ENCODE measurements around the gene NDFIP2. TPM values are rescaled to one million over a fixed set of nuclear protein-coding genes. Genes with fewer than 3 reads are reported as not detected.

NDFIP2 gene
- total RNA-seq, 1 experiment from 2014 or later: 49.6 TPM

DNA sequence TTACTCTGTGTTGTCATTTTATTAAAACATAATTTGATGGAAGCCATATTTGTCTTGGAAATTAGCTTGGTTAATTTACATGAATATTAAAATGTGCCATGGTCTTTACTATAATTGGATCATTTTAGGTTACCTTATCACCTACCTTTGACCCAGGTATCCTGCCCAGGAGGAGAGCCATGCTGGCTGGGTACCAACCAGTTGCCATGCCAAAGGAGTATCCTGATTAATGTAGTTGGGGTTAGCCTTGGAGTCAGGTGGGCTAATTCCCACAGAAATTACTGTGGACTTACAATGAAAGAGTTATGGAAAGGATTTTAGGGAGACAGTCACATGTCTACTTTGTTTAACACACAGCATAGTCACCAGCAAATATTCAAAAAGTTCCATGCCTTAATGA is 32.0 kb downstream of the NDFIP2 start (continued):
- no peak for TF ChIP-seq REST (IDR thresholded peaks at IDR 0.05; ENCODE audit: low read depth)
- no peak for TF ChIP-seq ZFX (IDR thresholded peaks at IDR 0.05)
- no peak for TF ChIP-seq EZH2 (IDR thresholded peaks at IDR 0.05)
- TF ChIP-seq EGR1 (IDR thresholded peaks at IDR 0.05; ENCODE audit: low read depth): no peak

DNA sequence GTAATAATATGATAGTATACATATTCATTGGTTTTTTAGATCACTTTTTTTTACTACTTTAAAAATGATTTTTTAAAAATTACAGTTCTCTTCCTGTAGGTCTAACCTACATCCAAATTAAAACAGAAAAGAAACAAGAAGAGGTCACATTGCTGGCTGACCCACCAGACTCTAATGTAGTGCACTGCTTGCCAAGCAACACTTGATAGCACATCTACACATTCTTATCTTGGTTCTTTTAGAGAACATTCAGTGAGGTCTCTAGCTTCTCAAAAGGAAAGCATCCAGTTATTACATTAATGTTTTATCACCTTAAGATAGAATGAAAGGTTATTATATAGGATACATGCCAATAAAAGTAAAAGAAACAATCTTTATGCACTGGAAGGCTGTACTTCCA is 35.6 kb downstream of the NDFIP2 start:
- intact Hi-C loops (cut with micrococcal nuclease): no loop called here
- Histone ChIP-seq H3K79me2 (ENCODE audit: insufficient read depth, low read length) (peaks cover 75% of the 10 kb centered on the region), H3K9me3 (ENCODE audit: control insufficient read depth in 1 of 2, insufficient read depth in 1 of 2, low read depth in 1 of 2, low read length in 2 of 2) (no peaks in the 10 kb centered on the region), H3K4me1 (ENCODE audit: control insufficient read depth in 1 of 2, insufficient read depth in 2 of 2, low read length in 2 of 2) (no peaks in the 10 kb centered on the region), H2AFZ (ENCODE audit: low read depth, low read length, poor library complexity, severe bottlenecking) (no peak overlapping the region), H3K9ac (ENCODE audit: low read length) (no peak overlapping the region), H3K27me3 (ENCODE audit: insufficient read depth, low read length) (no peaks in the 10 kb centered on the region), H3K9me2 (ENCODE audit: insufficient read depth) (no peaks in the 10 kb centered on the region), H3K27ac (ENCODE audit: low read depth, low read length) (no peak overlapping the region), H3K36me3 (ENCODE audit: control insufficient read depth in 1 of 2, insufficient read depth in 2 of 2, low read length in 2 of 2) (no peaks in the 10 kb centered on the region), H3K4me3 (replicated peaks in 1 of 2; ENCODE audit: low read depth in 1 of 2, low read length in 2 of 2) (no peak overlapping the region), H3K4me2 (ENCODE audit: low read length) (no peak overlapping the region), H4K20me1 (ENCODE audit: insufficient read depth) (peaks cover 19% of the 10 kb centered on the region; the same call in 1 of the 2 replicates)
- BruUV-seq (replicated peaks): no TSS peak
- POLR2A ChIA-PET: interaction anchor here (1.1 kb wide), 1 partner anchor 36 kb away, joined by 3 read pairs; the partner anchor contains the start of gene NDFIP2
- RAD21 ChIA-PET (ENCODE audit: low non-redundant PET in 1 of 2, low total read pairs in 2 of 2, uncharacterized antibody in 2 of 2, unreplicated experiment in 2 of 2): no interaction called here
- DNase-seq (ENCODE audit: low read depth, low spot score) (no peak), ATAC-seq (no peak)
- TF ChIP-seq EZH2phosphoT487 (IDR thresholded peaks at IDR 0.05; ENCODE audit: borderline replicate concordance): no peak
- TF ChIP-seq YY1 (IDR thresholded peaks at IDR 0.05; ENCODE audit: extremely low read depth, insufficient replicate concordance, low read depth, low read length): no peak
- TF ChIP-seq RAD21 (IDR thresholded peaks at IDR 0.05; ENCODE audit: low read depth): no peak
- TF ChIP-seq CEBPB (IDR thresholded peaks at IDR 0.05; ENCODE audit: low read depth): no peak
- no peak for TF ChIP-seq POLR2A (IDR thresholded peaks at IDR 0.05; ENCODE audit: borderline replicate concordance, extremely low read depth, insufficient read depth, insufficient read length)
- TF ChIP-seq SP1 (IDR thresholded peaks at IDR 0.05; ENCODE audit: low read depth): no peak
- TF ChIP-seq CBX3 (IDR thresholded peaks at IDR 0.05; ENCODE audit: low read depth): no peak
- TF ChIP-seq CTCF (IDR thresholded peaks at IDR 0.05 in 2 of 3, conservative IDR thresholded peaks at IDR 0.05 in 1 of 3; ENCODE audit: borderline replicate concordance in 1 of 3, insufficient read depth in 1 of 3, low read depth in 2 of 3, low read length in 2 of 3): no peak
- TF ChIP-seq ELF1 (IDR thresholded peaks at IDR 0.05; ENCODE audit: borderline replicate concordance, low read depth): no peak
- TF ChIP-seq FOSL1 (IDR thresholded peaks at IDR 0.05; ENCODE audit: low read depth): no peak
- no peak for TF ChIP-seq ZFX (IDR thresholded peaks at IDR 0.05)
- TF ChIP-seq EZH2 (IDR thresholded peaks at IDR 0.05): no peak
- TF ChIP-seq JUND (IDR thresholded peaks at IDR 0.05): no peak
- no peak for TF ChIP-seq SIN3A (IDR thresholded peaks at IDR 0.05; ENCODE audit: low read depth)
- TF ChIP-seq, protein P1, sequence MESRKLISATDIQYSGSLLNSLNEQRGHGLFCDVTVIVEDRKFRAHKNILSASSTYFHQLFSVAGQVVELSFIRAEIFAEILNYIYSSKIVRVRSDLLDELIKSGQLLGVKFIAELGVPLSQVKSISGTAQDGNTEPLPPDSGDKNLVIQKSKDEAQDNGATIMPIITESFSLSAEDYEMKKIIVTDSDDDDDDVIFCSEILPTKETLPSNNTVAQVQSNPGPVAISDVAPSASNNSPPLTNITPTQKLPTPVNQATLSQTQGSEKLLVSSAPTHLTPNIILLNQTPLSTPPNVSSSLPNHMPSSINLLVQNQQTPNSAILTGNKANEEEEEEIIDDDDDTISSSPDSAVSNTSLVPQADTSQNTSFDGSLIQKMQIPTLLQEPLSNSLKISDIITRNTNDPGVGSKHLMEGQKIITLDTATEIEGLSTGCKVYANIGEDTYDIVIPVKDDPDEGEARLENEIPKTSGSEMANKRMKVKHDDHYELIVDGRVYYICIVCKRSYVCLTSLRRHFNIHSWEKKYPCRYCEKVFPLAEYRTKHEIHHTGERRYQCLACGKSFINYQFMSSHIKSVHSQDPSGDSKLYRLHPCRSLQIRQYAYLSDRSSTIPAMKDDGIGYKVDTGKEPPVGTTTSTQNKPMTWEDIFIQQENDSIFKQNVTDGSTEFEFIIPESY (IDR thresholded peaks at IDR 0.05; ENCODE audit: extremely low read depth, insufficient replicate concordance, low read length): no peak
- no peak for TF ChIP-seq ZNF274 (IDR thresholded peaks at IDR 0.05; ENCODE audit: low read depth, low read length)
- no peak for TF ChIP-seq ATF3 (IDR thresholded peaks at IDR 0.05)
- CTCF ChIA-PET: interaction anchor here (1.4 to 1.7 kb wide), 2 partner anchors 25 to 92 kb away, joined by 3 to 4 read pairs; no protein-coding TSS in a partner anchor

Measured in HCT116 (cell line).